Keratinocyte (primary cell): Measurements from ENCODE around the gene HPF1.

Source experiments
- EZH2 ChIP-seq: IDR thresholded peaks from one replicate; pipeline ENCODE4 v1.6.1; 2012; ENCODE audit warnings: inconsistent platforms, mild to moderate bottlenecking, low read length, moderate library complexity
- TF ChIP-seq, protein P1 (sequence below), 3 experiments: IDR thresholded peaks in 1 of 3; conservative IDR thresholded peaks in 1 of 3; optimal IDR thresholded peaks in 1 of 3; 2 replicates in 2 of 3; 3 replicates in 1 of 3; pipeline versions ENCODE3 to v1.5.1; 2011; ENCODE audit warnings: low read length in 3 of 3, mild to moderate bottlenecking in 3 of 3, moderate library complexity in 2 of 3, control low read depth in 1 of 3, inconsistent platforms in 1 of 3; ENCODE audit not compliant: insufficient read depth in 2 of 3; ENCODE audit errors: extremely low read depth in 1 of 3

DNA sequence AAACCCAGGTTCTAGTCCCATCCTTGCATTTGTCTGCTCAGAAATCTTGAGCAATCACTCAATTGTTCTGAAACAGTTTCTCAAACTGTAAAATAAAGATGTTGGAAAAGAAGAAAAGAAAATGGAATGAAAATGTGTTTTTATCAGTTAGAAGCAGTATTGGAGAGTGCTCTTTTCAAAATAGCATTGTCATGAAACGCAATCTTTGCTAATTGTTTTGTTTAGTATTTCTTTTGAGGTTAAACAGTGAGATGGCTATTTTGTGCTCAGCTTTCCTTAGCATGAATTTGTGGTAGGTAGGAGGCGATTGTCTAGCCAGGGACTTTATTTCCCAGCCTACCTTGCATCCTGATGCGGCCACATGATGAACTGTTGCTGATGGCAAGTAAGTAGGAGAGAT, 10.6 kb upstream of the HPF1 start:
- TF ChIP-seq, protein P1, sequence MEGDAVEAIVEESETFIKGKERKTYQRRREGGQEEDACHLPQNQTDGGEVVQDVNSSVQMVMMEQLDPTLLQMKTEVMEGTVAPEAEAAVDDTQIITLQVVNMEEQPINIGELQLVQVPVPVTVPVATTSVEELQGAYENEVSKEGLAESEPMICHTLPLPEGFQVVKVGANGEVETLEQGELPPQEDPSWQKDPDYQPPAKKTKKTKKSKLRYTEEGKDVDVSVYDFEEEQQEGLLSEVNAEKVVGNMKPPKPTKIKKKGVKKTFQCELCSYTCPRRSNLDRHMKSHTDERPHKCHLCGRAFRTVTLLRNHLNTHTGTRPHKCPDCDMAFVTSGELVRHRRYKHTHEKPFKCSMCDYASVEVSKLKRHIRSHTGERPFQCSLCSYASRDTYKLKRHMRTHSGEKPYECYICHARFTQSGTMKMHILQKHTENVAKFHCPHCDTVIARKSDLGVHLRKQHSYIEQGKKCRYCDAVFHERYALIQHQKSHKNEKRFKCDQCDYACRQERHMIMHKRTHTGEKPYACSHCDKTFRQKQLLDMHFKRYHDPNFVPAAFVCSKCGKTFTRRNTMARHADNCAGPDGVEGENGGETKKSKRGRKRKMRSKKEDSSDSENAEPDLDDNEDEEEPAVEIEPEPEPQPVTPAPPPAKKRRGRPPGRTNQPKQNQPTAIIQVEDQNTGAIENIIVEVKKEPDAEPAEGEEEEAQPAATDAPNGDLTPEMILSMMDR (optimal IDR thresholded peaks at IDR 0.05 in 1 of 3, IDR thresholded peaks at IDR 0.05 in 1 of 3, conservative IDR thresholded peaks at IDR 0.05 in 1 of 3; ENCODE audit: extremely low read depth in 1 of 3, insufficient read depth in 2 of 3, low read length in 3 of 3), result no peak
- no peak for TF ChIP-seq EZH2
